Left lung (tissue), 10 donors: ENCODE data around the gene LYRM2. TPM values are rescaled to one million over a fixed set of nuclear protein-coding genes. Genes with fewer than 3 reads are reported as not detected.
A peak's percentile ranks its signal among the peaks of the same experiment; 100 is the strongest.

ENCODE experiments used
- ATAC-seq: fragments of 200-7000 bp; cut with Tn5 transposase; one replicate; pipeline ENCODE4 v1.9.1; 2020; ENCODE audit warnings: moderate library complexity
- DNase-seq, 4 donors: peaks; one replicate each; pipeline ENCODE4 v3.0.0-alpha.2; 2013 to 2020
- H3K27ac ChIP-seq, 2 donors: fragments of 200-600 bp; sonication (generic) in 1 of 2; one replicate each; pipeline versions ENCODE4 v1.5.0 to v1.8.0; 2020 to 2021
- H3K27me3 ChIP-seq, 2 donors: fragments of 200-600 bp; sonication (generic) in 1 of 2; one replicate each; pipeline versions ENCODE4 v1.5.0 to v1.8.0; 2020 to 2021
- H3K36me3 ChIP-seq, 2 donors: fragments of 200-600 bp; sonication (generic) in 1 of 2; one replicate each; pipeline versions ENCODE4 v1.5.0 to v1.8.0; 2020 to 2021
- H3K4me1 ChIP-seq, 2 donors: fragments of 200-600 bp; one replicate each; pipeline ENCODE4 v1.8.0; 2021
- H3K4me3 ChIP-seq, 2 donors: fragments of 200-600 bp; sonication (generic) in 1 of 2; one replicate each; pipeline versions ENCODE4 v1.5.0 to v1.8.0; 2020 to 2021; ENCODE audit warnings: mild to moderate bottlenecking in 1 of 2
- H3K9me3 ChIP-seq, 2 donors: fragments of 200-600 bp; sonication (generic) in 1 of 2; one replicate each; pipeline versions ENCODE4 v1.5.0 to v1.8.0; 2020 to 2021
- intact Hi-C, 2 donors: fragments of 100-400 bp; cut with DNase I; formaldehyde crosslinking; loops; one replicate each; pipeline versions ENCODE4 v1.11.2 to v1.14.2; 2022
- polyA plus RNA-seq, 6 donors: library from polyadenylated mRNA; unstranded; fragments of 120-200 nt; gene quantifications; one replicate each; pipeline ENCODE4 v1.2.1, GENCODE V29; 2013; ENCODE audit not compliant: insufficient read length in 6 of 6
- total RNA-seq, 2 donors: library from RNA; stranded (reverse); fragmentation: NEBNext Ultra II Directional; extraction: Animal tissue kit (Norgen Biotek cat#: 25700); gene quantifications; one replicate each; pipeline ENCODE4 v1.2.1, GENCODE V29; 2021
- TF ChIP-seq, protein P1 (sequence below), 2 donors: fragments of 200-600 bp; sonication (generic) in 1 of 2; IDR thresholded peaks; one replicate each; pipeline versions ENCODE4 v1.5.0 to v1.8.0; 2021; ENCODE audit warnings: antibody characterized with exemption in 2 of 2
- donor health status: DM: no; HTN: yes; CAD: no.
- donor health status: DM: no; HTN: no; CAD: no.

LYRM2 gene
- total and polyA plus RNA-seq, 8 donors = 34.4 to 46.4 (median 41.8) TPM

- H3K4me3 ChIP-seq = no peak overlapping the region
- intact Hi-C loops = no loop called here
- no peaks in the 10 kb centered on the region for H3K4me1 ChIP-seq
- no peak for ATAC-seq
- H3K36me3 ChIP-seq = no peaks in the 10 kb centered on the region
- no peaks in the 10 kb centered on the region for H3K27me3 ChIP-seq
- H3K9me3 ChIP-seq = no peaks in the 10 kb centered on the region
- TF ChIP-seq, protein P1, sequence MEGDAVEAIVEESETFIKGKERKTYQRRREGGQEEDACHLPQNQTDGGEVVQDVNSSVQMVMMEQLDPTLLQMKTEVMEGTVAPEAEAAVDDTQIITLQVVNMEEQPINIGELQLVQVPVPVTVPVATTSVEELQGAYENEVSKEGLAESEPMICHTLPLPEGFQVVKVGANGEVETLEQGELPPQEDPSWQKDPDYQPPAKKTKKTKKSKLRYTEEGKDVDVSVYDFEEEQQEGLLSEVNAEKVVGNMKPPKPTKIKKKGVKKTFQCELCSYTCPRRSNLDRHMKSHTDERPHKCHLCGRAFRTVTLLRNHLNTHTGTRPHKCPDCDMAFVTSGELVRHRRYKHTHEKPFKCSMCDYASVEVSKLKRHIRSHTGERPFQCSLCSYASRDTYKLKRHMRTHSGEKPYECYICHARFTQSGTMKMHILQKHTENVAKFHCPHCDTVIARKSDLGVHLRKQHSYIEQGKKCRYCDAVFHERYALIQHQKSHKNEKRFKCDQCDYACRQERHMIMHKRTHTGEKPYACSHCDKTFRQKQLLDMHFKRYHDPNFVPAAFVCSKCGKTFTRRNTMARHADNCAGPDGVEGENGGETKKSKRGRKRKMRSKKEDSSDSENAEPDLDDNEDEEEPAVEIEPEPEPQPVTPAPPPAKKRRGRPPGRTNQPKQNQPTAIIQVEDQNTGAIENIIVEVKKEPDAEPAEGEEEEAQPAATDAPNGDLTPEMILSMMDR (IDR thresholded peaks at IDR 0.05) = no peak
- H3K27ac ChIP-seq = no peak overlapping the region
- peak in 1 of 4 donors; percentile 45 for DNase-seq
These were observed 63.5 kb downstream of the LYRM2 start for GRCh38 chr6:89574910-89575561.

GRCh38 chr6:89567630-89568390 lies 70.7 kb downstream of the LYRM2 start:
- peak in 1 of 4 donors; percentile 42 for DNase-seq
- intact Hi-C loops = no loop called here
- TF ChIP-seq, protein P1 (IDR thresholded peaks at IDR 0.05) = no peak
- peaks cover 0 to 5% of the 10 kb centered on the region in 2 donors for H3K4me1 ChIP-seq
- H3K27ac ChIP-seq = no peak overlapping the region
- no peaks in the 10 kb centered on the region for H3K9me3 ChIP-seq
- H3K4me3 ChIP-seq = no peak overlapping the region
- H3K36me3 ChIP-seq = no peaks in the 10 kb centered on the region
- ATAC-seq = peak; percentile 87
- no peaks in the 10 kb centered on the region for H3K27me3 ChIP-seq

DNA sequence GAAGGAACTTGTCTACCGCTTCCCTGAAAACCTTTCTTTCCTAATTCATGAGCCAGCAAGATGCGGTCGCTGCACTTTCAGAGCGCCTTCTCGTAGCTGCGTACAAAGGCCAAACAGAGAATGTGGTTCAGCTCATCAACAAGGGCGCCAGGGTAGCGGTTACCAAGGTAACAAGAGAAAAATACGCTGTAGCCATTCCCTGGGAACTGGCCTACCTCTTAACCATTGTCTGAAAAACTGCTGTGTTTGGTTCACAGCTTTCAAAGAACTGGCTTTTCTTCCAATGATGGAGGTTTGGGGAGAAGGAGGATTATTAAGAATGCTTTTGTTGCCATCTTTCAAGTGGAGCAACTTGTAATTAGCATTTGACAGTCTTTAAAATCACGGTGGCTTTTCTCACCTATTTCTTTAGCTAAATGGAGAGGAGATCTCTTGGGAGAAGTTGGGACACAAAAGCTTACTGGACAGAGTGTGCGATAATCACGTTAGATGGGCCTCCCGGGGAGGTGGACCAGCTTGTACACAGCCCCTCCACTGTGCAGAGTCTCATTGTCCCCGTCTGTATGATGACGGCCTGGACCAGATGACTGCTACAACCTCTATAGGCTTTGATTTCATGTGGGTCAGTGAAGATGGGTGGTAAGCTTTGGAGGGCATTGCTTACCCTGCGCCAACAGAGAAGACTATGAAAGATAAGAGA lies 71.5 kb downstream of the LYRM2 start:
- Histone ChIP-seq H3K9me3 (no peaks in the 10 kb centered on the region), H3K4me1 (peaks cover 0 to 5% of the 10 kb centered on the region in 2 donors), H3K27me3 (no peaks in the 10 kb centered on the region), H3K4me3 (no peak overlapping the region), H3K27ac (no peak overlapping the region), H3K36me3 (no peaks in the 10 kb centered on the region)
- intact Hi-C loops = no loop called here
- no peak for ATAC-seq
- TF ChIP-seq, protein P1 (IDR thresholded peaks at IDR 0.05) = no peak
- DNase-seq = no peak

GRCh38 chr6:89566008-89566800 lies 72.3 kb downstream of the LYRM2 start:
- ATAC-seq (no peak), DNase-seq (no peak)
- Histone ChIP-seq H3K4me1 (peaks cover 0 to 5% of the 10 kb centered on the region in 2 donors), H3K36me3 (no peaks in the 10 kb centered on the region), H3K9me3 (no peaks in the 10 kb centered on the region), H3K27ac (no peak overlapping the region), H3K4me3 (no peak overlapping the region), H3K27me3 (no peaks in the 10 kb centered on the region)
- intact Hi-C loops = no loop called here
- TF ChIP-seq, protein P1 (IDR thresholded peaks at IDR 0.05) = no peak
